Activated effector memory CD4-positive, alpha-beta T cell treated with anti-CD3 and anti-CD28 coated beads, Interleukin-2, amount 50 U/mL, for 16 hours (primary cell): Measurements from ENCODE around the gene NOL4L.

Source experiments
- DNase-seq: peaks from one replicate; pipeline ENCODE4 v3.0.0-alpha.2; 2020

Gene NOL4L

DNA sequence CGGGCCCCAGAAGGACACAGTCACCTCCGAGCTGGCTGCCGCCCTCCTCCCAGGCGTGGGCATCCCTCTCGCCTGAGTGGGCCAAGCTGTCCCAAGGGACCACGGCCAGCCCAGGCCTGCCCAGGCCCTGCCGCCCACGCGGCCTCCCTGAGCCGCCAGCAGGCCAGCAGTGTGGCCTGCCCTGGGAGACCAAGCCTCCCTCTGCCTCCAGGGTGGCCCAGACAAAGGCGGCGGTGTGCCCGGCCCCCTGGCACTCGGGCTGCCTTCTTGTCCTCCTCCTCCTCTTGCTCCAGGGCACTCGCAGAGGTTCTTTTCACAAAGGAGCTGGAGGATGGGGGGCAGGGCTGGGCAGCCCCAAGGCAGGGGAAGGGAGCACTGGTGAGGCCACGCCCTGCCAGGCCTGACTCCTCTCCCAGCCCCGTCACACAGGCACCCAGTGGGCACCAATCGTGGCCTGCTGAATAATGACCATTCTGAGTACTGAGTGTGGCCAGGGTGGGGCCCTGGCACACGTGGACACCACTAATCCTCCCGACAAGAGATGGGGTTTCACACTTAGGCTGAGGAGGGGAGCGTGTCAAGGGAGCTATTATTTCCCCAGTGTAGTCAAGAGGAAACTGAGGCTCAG lies 25.3 kb downstream of the NOL4L start:
- no peak for DNase-seq

DNA sequence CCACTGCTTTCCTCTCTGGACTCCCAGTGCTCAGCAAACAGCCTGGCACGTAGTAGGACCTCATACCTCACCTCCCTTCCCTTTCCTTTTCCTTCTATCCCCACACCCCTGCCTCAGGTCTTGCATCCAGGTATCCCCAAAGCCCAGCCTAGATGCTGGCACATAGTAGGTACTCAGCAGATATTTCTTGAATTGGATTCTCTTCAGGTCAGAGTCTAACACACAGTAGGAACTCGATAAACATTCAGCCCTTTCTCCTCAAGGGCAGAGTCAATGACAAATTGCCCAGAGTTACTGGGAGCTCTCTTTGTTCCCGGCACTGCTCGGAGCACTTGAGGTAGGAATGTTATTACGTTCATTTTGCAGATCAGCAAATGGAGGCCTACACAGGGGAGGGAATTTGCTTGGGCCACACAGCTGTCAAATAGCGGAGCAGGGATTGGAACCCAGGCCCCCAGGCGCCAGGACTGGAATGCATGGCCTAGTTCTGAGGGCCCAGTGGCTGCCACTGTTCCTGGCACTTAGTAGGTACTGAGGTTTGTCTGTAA lies 25.9 kb downstream of the NOL4L start:
- DNase-seq: no peak

DNA sequence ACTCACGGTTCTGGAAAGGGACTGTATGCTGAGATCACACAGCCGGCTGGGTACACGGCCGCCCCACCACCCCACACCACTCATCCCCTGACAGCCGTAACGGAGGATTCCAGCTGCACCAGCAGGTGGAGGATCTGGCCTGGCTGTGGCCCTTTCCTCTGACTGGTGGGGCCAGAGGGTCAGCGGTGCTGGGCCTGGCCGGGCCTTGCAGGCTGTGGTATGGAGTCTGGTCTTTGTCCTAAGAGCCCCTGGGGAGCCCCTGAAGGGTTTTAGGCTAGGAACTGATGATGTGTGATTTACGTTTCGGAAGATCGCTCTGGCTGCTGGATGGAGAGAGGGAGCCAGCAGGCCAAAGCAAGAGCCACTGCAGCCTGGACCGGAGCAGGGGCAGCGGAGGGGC lies 26.6 kb downstream of the NOL4L start:
- no peak for DNase-seq

DNA sequence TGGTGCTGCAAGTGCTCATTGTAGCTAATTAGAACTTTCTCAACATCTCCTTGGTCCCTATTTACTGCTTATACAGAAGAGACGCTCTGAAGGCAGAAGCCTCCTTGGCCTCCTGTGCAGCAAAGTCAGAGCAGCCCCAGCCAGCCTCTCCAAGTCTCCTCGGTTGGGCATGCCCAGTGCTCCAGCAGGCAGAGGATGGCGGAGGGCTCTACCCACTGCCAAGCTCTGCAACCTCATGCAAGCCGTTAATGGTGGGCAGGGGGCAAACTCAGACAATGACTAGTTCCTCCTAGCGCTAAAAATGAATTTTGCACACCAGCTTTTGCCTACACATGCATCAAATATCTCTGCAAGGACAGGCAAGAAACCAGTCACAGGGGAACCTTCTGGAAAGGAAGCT lies 27.8 kb downstream of the NOL4L start:
- DNase-seq: no peak

DNA sequence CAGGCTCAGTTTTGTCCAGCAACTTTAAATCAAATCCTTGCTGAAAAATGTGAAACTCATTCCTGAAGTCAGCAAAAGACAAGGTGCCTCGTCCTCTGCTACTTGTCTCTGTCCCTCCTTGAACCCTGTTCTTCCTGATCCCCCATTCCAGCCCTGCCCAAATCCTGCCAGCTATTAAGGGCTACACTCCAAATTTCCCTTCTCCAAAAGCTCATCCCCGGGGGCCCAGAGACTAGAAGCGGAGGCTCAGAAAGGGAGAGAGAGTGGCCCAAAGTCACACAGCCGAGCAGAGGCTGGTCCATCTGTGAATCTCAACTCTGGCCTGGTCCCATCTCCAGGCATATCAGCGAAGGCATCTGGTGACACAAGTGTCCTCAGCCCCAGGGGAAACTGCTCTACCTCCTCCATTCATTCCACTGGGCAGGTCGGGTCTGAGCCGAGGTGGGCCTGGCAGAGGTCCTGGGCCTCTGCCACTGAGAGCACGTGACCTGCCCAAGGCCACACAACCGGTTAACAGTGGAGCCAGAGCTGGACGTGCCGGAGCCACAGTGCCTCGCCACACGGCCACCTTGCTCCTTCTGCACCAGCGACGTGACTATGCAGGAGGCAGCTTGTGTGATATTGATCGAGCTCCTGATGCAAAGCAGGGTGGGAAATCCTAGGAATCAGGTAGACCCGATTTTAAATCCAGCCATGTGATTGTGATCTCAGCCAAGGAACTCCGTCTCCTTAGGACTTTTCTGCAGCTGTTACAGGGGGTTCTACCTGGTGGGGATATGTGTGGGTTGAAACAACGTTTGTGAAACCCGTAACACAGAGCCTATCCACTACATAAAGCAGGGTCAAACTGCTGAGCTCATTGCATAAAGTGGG lies 28.6 kb downstream of the NOL4L start:
- no peak for DNase-seq

DNA sequence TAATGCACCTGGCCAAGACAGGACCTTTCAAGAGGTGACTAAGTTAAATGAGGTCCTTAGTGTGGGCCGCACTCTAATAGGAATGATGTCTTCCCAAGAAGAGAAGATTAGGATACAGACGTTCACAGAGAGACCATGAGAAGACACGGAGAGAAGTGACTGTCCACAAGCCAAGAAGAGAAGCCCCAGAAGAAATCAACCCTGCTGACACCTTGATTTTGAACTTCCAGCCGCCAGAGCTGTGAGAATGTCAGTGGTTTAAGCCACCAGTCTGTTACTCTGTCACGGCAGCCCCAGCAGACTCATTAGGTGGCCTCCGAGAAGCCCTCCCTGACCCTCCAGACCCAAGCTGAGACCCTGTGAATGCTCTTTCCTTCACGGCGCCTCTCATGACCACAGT lies 29.5 kb downstream of the NOL4L start:
- DNase-seq: no peak

DNA sequence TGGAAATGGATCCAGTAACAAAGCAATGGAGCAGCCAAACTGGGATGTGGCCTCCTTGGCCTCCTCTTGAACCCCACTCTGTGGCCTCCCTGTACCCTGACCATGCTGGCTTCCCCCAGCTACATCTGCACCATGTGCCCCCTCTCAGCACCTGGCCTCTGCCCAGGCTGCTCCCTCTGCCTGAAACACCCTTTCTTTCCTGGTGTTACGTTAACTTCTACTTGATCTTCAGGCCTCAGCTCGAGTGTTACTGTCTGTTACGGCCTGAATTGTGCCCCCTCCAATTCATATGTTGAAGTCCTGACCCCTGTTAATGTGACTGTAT lies 30.2 kb downstream of the NOL4L start:
- no peak for DNase-seq

DNA sequence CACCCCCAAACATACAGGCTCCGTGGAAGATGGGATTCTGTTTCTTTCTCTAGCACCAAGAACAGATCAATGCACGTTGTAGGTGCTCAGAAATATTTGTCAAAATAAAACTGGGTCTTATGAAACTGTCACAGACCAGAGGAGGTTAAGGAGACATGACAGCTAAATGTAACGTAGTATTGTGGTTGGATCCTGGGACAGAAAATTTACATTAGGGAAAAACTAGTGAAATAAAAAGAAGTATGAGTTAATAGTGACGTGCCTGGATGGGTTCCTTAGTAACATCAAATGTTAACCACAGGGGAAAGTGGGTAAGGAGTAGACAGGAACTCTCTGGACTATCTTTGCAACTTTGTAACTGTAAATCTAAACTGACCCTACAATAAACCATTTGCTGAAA lies 31.5 kb downstream of the NOL4L start:
- no peak for DNase-seq

DNA sequence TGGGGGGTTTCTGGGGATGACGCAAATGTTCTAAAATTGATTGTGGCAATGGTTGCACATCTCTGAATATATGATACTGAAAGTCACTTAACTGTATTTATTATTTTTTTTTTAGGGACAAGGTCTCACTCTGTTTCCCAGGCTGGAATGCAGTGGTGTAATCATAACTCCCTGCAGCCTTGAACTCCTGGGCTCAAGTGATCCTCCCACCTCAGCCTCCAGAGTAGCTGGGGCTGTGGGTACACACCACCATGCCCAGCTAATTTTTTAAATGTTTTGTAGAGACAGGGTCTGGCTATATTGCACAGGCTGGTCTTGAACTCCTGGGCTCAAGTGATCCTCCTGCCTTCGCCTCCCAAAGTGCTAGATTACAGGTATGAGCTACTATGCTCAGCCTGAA lies 33.4 kb downstream of the NOL4L start:
- DNase-seq: no peak

DNA sequence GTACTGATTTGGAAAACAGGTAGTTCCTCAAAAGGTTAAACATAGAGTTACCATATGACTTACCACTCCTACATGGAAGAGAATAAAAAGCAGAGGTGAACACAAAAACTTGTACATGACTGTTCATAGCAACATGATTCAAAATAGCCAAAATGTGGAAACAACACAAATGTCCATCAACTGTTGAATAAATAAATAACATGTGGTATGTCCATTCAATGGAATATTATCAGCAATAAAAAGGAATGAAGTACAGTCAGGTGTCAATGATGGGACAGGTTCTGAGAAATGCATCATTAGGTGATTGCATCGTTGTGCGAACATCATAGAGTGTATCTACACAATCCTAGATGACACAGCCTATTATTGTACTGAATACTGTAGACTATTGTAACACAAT lies 35.3 kb downstream of the NOL4L start:
- no peak for DNase-seq

DNA sequence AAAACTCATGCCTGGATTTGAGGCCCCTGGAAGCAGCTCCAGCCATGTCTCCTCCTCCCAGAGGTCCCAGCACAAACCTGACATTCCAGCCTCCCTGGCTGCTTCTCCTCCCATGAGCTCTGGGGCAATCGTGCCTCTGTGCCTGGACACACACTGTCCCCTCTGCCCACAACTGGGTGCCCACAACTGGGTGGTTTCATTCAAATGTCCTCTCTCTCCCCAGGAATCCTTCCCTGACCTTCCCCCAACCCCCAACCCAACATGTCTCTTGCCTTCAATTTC lies 37.4 kb downstream of the NOL4L start:
- no peak for DNase-seq

DNA sequence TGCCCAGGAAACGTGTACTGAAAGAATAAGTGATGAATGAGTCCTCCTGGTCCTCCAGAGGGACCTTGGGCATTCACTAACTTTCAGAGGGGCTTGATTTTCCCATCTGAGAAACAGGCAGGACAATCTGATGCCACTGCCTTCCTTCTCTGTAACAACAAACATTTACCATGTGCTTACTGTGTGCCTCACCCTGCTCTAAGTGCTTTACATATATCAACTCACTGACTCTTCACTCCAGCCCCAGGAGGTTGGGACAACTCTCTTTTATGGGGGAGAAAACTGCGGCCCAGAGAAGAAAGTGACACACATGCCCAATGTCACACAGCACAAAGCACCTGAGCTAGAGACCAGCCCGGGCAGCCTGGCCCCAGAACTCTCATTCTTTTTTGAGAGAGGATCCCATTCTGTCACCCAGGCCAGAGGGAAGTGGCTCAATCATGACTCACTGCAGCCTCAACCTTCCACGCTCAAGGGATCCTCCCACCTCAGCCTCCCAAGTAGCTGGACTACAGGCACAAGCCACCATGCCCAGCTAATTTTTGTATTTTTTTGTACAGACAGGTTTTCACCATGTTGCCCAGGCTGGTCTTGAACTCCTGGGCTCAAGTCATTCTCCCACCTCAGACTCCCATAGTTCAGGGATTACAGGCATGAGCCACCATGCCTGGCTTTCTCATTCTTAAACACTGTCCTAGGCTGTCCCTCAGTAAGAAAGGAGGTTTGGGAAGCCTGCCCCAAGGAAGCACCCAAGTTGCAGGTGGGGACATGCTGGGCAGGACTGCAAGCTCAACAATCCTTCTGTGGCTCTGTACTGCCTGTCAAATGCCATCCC lies 38.0 kb downstream of the NOL4L start:
- no peak for DNase-seq

DNA sequence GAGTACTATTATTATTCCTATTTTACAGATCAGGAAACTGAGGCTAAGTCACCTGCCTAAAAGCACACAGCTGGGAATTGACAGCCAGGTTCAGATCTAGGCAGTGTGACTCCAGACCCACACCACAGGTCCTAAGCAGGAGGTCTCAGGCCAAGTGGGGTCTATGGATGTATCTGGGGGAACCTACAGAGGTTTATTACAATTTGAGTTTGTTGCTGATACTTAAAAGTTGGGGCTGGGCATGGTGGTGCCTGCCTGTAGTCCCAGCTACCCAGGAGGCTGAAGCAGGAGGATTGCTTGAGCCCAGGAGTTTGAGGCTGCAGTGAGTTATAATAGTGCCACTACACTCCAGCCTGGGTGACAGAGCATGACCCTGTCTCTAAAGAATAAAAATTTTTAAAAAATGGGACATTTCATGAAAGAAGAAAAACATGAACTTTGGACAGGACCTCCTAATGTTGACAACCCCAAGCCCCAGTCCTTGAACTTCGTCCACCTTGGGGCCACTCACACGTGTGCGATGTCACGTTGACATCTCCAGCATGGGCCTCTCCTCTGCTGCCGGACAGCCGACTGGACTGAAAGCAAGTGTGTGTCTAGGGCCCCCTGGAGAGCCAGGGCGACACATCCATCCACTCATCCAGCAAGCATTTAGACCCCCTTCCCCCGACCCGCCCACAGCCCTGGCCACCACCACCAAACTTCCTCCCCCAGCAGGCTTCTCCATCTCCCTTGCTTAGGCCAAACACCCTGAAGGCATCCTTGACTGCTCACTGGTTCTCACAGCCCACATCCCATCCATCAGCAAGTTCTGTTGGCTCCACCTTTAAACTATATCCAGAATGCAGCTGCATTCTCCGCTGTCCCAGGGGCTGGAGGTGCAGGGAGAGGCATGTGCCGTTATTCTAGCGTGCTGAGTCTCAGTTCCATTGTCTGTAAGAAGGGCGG lies 40.0 kb downstream of the NOL4L start:
- DNase-seq: no peak

DNA sequence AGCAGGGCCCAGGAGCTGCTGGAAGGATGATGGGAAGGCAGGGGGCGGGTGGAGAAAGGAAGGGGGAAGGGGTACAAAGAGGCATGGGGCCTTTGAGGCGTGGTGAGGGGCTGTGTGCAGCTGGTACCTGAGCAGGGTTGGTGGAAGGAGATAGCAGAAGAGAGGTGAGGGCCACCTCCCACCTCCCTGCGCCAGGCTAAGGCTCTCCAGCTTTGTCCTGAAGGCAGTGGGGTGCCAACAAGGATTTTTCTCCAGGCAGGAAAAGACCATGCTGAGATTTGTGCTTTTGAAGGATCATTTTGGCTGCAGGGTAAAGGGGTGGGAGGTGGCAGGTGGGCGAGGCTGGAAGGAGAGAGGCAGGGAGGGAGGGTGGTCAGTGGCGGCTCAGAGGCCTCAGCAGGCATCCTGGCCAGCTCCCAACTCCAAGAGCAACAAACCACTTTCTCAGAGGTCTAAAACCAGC lies 40.8 kb downstream of the NOL4L start:
- no peak for DNase-seq

DNA sequence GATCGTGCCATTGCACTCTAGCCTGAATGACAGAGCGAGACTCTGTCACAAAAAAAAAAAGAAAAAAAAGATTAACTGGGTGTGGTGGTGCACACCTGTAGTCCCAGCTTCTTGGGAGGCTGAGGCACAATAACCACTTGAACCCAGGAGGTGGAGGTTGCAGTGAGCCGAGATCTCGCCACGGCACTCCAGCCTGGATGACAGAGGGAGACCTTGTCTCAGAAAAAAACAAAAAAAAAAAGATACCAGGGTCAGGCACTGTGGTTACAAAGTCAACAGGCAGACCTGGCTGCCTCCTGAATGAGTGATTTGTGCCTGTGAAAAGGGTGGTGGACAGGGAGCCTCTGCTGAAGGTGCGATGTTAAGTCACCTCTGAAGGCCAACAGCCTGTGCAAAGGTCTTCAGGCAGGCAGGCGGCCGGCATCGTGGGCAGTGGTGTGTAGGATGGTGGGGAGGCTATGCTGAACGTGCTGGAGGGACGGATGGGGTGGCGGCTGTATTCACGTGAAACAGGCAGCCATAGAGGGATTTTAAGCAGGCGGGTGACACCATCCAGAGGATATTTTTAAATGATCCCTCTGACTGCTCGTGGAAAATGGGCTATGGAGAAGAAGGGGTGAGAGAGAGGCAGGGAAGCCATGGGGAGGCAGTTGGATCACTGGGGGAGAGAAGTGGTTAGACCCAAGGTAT lies 41.4 kb downstream of the NOL4L start:
- no peak for DNase-seq

DNA sequence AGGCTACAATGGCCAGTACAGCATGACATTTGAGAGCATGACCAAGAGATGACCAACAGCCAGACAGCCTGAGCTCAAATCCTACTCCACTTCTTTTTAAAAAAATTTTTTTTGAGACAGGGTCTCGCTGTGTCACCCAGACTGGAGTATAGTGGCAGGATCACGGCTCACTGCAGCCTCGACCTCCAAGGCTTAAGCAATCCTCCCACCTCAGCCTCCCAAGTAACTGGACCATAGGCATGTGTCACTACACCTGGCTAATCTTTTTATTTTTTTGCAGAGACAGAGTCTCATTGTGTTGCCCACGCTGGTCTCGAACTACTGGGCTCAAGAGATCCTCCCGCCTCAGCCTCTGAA lies 42.9 kb downstream of the NOL4L start:
- no peak for DNase-seq

DNA sequence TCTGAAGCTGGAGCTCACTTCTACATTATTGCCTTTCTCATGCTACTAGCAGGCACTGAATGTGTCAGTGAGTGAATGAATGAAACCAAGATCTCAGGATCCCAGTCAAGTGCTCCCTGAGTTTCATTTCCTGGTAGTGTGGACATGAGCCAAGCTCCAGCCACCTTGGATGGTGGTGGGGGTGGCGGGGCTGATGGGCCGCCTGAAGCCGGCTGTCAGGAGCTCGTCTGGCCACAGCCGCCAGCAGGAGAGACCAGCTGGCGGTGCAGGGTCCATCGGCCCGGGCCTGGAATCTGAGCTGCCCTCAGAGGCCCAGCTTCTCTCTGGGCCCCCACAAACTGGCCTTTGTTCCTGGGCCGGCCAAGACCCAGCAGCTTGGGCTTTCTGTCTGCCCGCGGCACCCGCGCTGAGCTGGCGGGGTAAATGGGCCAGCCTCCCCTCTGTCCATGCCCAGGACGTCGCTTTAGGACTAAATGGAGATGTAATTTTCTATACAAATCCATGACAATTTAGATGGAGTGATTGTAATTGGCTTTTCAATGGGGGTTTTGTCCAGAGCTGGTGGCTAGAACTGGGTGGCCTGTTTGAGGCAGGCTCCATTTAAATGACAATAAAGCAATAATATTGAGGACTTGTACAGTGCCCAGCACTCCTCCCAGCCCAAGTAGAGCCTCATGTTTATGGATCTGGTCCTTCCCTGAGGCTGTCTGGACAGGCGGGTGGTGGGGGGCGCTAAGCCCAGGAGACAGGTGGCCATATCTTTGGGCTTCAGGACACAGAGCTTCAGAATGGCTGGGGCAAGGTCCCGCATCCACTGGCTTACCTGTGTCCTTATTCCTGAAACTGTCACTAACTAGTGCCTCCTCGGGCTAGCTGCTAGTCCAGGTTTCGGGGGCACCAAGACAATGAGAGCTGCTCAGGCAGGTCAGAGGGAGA lies 43.5 kb downstream of the NOL4L start:
- no peak for DNase-seq

DNA sequence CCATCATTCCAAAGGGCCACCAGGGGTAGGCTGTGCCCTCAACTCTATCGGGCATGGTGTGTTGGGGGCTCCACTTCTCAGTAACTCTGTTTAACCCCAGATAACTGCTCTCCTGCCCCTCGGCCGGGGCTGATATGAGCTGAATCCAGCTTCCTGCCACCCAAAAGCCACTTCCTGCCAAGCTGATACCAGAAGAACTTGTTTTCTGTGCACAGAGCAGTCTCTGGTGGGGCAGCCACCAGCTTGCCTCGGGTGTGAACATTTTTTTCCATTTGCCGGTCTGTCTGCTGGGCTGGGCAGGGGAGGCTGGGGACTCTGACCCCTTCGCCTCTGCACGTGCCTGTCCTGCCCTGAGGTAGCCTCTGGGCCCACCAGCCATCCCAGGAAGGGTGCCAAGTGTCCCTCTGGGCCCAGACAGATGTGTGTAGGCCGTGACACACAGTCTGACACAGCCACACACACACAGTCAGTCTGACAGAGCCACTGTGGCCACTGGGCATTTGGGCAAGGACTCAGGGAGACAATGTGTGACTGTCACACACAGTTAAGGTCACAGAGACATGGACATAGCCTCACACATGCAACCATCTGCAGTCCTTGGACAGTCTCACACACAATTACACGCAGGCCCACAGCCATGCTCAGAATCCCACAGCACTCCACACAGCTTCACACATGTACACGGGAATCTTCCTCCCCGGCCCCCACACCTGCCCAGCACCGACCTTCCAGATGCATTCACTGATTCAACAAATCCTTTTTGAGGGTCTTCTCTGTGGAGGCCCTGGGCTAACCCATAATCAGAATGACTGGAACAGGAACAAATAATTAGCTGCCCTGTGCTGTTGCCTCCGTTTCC lies 45.1 kb downstream of the NOL4L start:
- DNase-seq: peak; percentile 87

DNA sequence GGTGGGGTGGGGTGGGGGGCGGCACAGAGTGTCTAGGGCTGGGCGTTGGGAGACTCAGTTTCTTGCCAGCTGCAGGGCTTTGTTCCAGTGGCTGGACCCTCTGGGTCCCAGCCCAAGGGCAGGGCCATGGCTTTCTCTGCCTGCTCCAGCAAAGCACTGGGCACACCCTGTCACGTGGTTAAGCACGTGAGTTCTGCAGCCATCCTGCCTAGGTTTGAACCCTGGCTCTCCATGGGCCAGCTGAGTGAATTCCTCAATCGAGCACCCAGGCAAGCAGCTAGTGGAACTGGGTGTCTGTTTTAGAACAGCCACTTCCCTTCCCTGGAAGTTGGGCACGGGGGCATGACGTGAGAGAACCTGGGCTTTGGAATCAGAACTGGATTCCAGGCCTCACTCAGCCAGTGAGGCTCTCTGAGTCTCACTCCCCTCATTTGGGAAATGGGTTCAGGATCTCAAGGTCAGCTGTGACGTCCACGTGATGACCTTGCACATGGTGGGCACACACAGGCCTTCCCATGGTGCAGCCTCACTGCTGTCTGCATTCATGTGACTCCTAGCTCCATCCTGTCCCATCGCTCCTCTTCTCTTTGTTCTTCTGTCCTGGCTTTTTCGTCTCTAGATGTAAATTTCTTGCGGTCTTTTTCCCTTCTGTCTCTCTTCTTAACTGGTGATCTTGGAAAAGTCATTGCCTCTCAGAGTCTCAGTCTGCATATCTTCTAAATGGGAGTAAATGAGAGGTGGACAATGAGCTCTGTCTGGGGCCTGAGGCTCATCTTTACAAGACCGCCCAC lies 45.9 kb downstream of the NOL4L start:
- DNase-seq: no peak
